Measurements from ENCODE around the gene EIF4G3. TPM values are rescaled to one million over a fixed set of nuclear protein-coding genes. Genes with fewer than 3 reads are reported as not detected.

Gene EIF4G3
- total and polyA plus RNA-seq, 10 of the 15 experiments (the other 5 are each of a cell fraction or from before 2014, with no cell fraction given) = 7.4 to 45.1 (median 29.1) TPM

DNA sequence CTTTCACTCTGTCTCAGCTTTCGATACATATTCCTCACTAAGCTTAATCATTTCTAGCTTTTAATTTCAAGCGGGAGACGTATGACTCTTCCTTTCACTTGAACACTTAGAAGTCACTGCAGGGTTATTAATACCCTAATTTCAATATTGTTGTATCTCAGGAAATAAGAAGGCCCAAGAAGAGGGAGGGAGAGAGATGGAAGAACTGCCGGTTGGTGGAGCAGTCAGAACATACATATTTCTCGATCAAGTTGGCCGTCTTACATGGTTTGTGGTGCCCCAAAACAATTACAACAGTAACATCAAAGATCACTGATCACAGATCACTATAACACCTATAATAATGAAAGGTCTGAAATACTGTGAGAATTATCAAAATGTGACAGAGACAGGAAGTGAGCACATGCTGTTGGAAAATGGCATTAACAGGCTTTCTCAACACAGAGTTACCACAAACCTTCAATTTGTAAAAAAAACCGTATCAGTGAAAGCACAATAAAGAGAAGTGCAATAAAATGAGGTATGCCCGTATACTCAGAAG, 244.2 kb downstream of the EIF4G3 start (continued):
- TF ChIP-seq SUPT20H (IDR thresholded peaks at IDR 0.05; ENCODE audit: borderline replicate concordance, control insufficient read depth, low read depth, low read length) (no peak), TCF12 (IDR thresholded peaks at IDR 0.05; ENCODE audit: low read depth, low read length) (no peak), GABPA (IDR thresholded peaks at IDR 0.05; ENCODE audit: low read depth) (peak; percentile 29; the same call in 1 of the 2 replicates), MEF2B (IDR thresholded peaks at IDR 0.05; ENCODE audit: partially characterized antibody, poor library complexity, severe bottlenecking) (no peak), SMC3 (IDR thresholded peaks at IDR 0.05; ENCODE audit: borderline replicate concordance, low read length) (no peak), ZZZ3 (IDR thresholded peaks at IDR 0.05; ENCODE audit: control insufficient read depth, insufficient read length, low read depth) (no peak), RBBP5 (conservative IDR thresholded peaks at IDR 0.05) (no peak), DPF2 (IDR thresholded peaks at IDR 0.05) (peak; percentile 50; the same call in 1 of the 2 replicates)
- TF ChIP-seq, protein P1, sequence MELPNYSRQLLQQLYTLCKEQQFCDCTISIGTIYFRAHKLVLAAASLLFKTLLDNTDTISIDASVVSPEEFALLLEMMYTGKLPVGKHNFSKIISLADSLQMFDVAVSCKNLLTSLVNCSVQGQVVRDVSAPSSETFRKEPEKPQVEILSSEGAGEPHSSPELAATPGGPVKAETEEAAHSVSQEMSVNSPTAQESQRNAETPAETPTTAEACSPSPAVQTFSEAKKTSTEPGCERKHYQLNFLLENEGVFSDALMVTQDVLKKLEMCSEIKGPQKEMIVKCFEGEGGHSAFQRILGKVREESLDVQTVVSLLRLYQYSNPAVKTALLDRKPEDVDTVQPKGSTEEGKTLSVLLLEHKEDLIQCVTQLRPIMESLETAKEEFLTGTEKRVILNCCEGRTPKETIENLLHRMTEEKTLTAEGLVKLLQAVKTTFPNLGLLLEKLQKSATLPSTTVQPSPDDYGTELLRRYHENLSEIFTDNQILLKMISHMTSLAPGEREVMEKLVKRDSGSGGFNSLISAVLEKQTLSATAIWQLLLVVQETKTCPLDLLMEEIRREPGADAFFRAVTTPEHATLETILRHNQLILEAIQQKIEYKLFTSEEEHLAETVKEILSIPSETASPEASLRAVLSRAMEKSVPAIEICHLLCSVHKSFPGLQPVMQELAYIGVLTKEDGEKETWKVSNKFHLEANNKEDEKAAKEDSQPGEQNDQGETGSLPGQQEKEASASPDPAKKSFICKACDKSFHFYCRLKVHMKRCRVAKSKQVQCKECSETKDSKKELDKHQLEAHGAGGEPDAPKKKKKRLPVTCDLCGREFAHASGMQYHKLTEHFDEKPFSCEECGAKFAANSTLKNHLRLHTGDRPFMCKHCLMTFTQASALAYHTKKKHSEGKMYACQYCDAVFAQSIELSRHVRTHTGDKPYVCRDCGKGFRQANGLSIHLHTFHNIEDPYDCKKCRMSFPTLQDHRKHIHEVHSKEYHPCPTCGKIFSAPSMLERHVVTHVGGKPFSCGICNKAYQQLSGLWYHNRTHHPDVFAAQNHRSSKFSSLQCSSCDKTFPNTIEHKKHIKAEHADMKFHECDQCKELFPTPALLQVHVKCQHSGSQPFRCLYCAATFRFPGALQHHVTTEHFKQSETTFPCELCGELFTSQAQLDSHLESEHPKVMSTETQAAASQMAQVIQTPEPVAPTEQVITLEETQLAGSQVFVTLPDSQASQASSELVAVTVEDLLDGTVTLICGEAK (IDR thresholded peaks at IDR 0.05; ENCODE audit: borderline replicate concordance) = no peak
- TF ChIP-seq, protein P2, sequence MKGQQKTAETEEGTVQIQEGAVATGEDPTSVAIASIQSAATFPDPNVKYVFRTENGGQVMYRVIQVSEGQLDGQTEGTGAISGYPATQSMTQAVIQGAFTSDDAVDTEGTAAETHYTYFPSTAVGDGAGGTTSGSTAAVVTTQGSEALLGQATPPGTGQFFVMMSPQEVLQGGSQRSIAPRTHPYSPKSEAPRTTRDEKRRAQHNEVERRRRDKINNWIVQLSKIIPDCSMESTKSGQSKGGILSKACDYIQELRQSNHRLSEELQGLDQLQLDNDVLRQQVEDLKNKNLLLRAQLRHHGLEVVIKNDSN (IDR thresholded peaks at IDR 0.05; ENCODE audit: borderline replicate concordance, extremely low read length, insufficient read depth, low read depth, low read length) = no peak
- TF ChIP-seq, protein P3, sequence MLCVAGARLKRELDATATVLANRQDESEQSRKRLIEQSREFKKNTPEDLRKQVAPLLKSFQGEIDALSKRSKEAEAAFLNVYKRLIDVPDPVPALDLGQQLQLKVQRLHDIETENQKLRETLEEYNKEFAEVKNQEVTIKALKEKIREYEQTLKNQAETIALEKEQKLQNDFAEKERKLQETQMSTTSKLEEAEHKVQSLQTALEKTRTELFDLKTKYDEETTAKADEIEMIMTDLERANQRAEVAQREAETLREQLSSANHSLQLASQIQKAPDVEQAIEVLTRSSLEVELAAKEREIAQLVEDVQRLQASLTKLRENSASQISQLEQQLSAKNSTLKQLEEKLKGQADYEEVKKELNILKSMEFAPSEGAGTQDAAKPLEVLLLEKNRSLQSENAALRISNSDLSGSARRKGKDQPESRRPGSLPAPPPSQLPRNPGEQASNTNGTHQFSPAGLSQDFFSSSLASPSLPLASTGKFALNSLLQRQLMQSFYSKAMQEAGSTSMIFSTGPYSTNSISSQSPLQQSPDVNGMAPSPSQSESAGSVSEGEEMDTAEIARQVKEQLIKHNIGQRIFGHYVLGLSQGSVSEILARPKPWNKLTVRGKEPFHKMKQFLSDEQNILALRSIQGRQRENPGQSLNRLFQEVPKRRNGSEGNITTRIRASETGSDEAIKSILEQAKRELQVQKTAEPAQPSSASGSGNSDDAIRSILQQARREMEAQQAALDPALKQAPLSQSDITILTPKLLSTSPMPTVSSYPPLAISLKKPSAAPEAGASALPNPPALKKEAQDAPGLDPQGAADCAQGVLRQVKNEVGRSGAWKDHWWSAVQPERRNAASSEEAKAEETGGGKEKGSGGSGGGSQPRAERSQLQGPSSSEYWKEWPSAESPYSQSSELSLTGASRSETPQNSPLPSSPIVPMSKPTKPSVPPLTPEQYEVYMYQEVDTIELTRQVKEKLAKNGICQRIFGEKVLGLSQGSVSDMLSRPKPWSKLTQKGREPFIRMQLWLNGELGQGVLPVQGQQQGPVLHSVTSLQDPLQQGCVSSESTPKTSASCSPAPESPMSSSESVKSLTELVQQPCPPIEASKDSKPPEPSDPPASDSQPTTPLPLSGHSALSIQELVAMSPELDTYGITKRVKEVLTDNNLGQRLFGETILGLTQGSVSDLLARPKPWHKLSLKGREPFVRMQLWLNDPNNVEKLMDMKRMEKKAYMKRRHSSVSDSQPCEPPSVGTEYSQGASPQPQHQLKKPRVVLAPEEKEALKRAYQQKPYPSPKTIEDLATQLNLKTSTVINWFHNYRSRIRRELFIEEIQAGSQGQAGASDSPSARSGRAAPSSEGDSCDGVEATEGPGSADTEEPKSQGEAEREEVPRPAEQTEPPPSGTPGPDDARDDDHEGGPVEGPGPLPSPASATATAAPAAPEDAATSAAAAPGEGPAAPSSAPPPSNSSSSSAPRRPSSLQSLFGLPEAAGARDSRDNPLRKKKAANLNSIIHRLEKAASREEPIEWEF (IDR thresholded peaks at IDR 0.05; ENCODE audit: insufficient replicate concordance, low read depth, low read length) = no peak
- TF ChIP-seq, protein P4, sequence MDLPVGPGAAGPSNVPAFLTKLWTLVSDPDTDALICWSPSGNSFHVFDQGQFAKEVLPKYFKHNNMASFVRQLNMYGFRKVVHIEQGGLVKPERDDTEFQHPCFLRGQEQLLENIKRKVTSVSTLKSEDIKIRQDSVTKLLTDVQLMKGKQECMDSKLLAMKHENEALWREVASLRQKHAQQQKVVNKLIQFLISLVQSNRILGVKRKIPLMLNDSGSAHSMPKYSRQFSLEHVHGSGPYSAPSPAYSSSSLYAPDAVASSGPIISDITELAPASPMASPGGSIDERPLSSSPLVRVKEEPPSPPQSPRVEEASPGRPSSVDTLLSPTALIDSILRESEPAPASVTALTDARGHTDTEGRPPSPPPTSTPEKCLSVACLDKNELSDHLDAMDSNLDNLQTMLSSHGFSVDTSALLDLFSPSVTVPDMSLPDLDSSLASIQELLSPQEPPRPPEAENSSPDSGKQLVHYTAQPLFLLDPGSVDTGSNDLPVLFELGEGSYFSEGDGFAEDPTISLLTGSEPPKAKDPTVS (IDR thresholded peaks at IDR 0.05; ENCODE audit: low read depth, low read length) = no peak
- TF ChIP-seq, protein P5, sequence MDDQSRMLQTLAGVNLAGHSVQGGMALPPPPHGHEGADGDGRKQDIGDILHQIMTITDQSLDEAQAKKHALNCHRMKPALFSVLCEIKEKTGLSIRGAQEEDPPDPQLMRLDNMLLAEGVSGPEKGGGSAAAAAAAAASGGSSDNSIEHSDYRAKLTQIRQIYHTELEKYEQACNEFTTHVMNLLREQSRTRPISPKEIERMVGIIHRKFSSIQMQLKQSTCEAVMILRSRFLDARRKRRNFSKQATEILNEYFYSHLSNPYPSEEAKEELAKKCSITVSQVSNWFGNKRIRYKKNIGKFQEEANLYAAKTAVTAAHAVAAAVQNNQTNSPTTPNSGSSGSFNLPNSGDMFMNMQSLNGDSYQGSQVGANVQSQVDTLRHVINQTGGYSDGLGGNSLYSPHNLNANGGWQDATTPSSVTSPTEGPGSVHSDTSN (IDR thresholded peaks at IDR 0.05; ENCODE audit: insufficient replicate concordance, low read depth, low read length) = no peak
- TF ChIP-seq, protein P6, sequence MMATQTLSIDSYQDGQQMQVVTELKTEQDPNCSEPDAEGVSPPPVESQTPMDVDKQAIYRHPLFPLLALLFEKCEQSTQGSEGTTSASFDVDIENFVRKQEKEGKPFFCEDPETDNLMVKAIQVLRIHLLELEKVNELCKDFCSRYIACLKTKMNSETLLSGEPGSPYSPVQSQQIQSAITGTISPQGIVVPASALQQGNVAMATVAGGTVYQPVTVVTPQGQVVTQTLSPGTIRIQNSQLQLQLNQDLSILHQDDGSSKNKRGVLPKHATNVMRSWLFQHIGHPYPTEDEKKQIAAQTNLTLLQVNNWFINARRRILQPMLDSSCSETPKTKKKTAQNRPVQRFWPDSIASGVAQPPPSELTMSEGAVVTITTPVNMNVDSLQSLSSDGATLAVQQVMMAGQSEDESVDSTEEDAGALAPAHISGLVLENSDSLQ (IDR thresholded peaks at IDR 0.05) = no peak; the same call in 1 of the 2 replicates

Data from GM12878 (cell line).